Measurements from ENCODE around the gene DDHD1.

DNA sequence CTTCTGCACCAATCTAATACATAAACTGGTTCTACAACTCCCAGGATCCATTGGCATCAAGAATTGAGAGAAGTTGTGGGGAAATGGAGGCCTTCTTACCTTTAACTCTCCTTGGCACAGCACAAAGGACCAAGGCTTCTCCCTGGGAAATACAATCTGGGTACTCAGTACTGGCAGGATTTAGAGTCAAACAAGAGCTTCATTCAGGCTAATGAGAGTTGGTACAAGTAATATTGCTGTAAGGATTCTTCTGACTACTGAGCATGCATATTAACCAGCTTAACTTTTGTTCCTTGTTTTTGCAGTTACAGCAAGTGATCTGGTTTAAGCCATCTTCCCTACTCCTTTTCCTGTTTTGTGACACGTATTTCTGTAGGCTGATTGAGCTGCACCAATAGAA, 126.1 kb downstream of the DDHD1 start:
- no peak for TF ChIP-seq CTCF (IDR thresholded peaks at IDR 0.05 in 4 of 5, conservative IDR thresholded peaks at IDR 0.05 in 1 of 5)
- TF ChIP-seq POLR2A (IDR thresholded peaks at IDR 0.05): no peak
